ENCODE measurements around the gene ADCY2.

Gene ADCY2

DNA sequence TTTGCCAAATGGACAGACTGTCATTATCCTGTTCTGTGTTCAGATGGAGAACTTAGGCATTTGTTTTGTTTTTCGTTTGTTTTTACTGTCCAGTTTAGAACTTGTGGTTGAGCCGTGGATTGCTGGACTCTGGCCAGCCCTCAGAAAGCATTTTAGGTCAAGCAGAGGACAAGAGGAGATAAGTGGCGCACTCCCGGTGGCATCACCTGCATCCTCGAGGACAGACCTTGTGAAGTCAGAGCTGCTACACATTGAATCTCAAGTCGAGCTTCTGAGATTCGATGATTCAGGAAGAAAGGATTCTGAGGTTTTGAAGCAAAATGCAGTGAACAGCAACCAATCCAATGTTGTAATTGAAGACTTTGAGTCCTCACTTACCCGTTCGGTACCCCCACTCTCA lies 481.9 kb downstream of the ADCY2 start:
- H3K4me3 ChIP-seq (ENCODE audit: low read depth, low read length), result no peak overlapping the region
- TF ChIP-seq, protein P1, sequence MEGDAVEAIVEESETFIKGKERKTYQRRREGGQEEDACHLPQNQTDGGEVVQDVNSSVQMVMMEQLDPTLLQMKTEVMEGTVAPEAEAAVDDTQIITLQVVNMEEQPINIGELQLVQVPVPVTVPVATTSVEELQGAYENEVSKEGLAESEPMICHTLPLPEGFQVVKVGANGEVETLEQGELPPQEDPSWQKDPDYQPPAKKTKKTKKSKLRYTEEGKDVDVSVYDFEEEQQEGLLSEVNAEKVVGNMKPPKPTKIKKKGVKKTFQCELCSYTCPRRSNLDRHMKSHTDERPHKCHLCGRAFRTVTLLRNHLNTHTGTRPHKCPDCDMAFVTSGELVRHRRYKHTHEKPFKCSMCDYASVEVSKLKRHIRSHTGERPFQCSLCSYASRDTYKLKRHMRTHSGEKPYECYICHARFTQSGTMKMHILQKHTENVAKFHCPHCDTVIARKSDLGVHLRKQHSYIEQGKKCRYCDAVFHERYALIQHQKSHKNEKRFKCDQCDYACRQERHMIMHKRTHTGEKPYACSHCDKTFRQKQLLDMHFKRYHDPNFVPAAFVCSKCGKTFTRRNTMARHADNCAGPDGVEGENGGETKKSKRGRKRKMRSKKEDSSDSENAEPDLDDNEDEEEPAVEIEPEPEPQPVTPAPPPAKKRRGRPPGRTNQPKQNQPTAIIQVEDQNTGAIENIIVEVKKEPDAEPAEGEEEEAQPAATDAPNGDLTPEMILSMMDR (IDR thresholded peaks at IDR 0.05; ENCODE audit: borderline replicate concordance, insufficient read depth, low read depth, low read length), result no peak

DNA sequence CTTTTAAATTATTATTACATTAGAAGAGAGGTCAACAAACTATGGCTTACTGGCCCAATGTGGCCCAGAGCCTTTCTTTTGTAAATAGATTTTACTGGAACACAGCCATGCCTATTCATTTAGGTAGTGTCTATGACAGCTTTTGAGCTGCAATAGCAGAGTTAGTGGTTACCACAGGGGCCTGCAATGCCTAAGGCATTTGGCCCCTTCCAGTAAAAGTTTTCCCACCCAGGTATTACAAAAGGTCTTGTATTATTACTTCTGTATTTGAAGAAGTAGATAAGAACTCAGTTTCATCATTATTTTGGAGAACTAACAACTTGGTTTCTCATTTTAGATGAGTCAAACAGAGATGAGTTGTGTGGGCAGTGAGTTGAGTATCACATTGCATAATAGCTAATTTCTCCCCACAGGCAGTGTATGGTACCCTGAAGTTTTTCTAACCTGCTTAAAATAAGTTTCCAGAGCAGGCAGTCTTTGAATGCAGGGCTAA lies 482.5 kb downstream of the ADCY2 start:
- H3K4me3 ChIP-seq (ENCODE audit: low read depth, low read length), result no peak overlapping the region
- TF ChIP-seq, protein P1 (IDR thresholded peaks at IDR 0.05; ENCODE audit: borderline replicate concordance, insufficient read depth, low read depth, low read length), result no peak
